Activated CD4-positive, alpha-beta memory T cell treated with anti-CD3 and anti-CD28 coated beads for 36 hours (primary cell): ENCODE measurements around the gene REC114. TPM values are rescaled to one million over a fixed set of nuclear protein-coding genes. Genes with fewer than 3 reads are reported as not detected.
"Not testable (repeated sequence)": the region's sequence is repeated elsewhere in the genome, so short reads cannot be mapped to it uniquely, and the experiment has no call there.

Experiments used
- CTCF ChIA-PET: fragments of 350-600 bp; sonication (Branson Sonifier 250); formaldehyde crosslinking; loops from one replicate; lab custom pipeline; 2021; ENCODE audit warnings: antibody characterized with exemption, inconsistent platforms; lab: Charles Lee
- POLR2A ChIA-PET: fragments of 350-600 bp; sonication (Branson Sonifier 250); formaldehyde crosslinking; loops from one replicate; lab custom pipeline; 2021; ENCODE audit warnings: antibody characterized with exemption; lab: Charles Lee
- DNase-seq: peaks from one replicate; pipeline ENCODE4 v3.0.0-alpha.2; 2020
- H3K27ac Mint-ChIP-seq: one replicate; pipeline ENCODE4 v1.8.0; 2021; ENCODE audit warnings: mixed read lengths
- H3K27me3 Mint-ChIP-seq: one replicate; pipeline ENCODE4 v1.8.0; 2021; ENCODE audit warnings: mixed read lengths
- H3K36me3 Mint-ChIP-seq: one replicate; pipeline ENCODE4 v1.8.0; 2021; ENCODE audit warnings: mixed read lengths
- H3K4me1 Mint-ChIP-seq: one replicate; pipeline ENCODE4 v1.8.0; 2021; ENCODE audit warnings: low read depth, mixed read lengths
- H3K4me3 Mint-ChIP-seq: one replicate; pipeline ENCODE4 v1.8.0; 2021; ENCODE audit warnings: mild to moderate bottlenecking, mixed read lengths
- H3K9me3 Mint-ChIP-seq: one replicate; pipeline ENCODE4 v1.8.0; 2021; ENCODE audit warnings: mixed read lengths
- intact Hi-C: fragments of 100-400 bp; cut with micrococcal nuclease; formaldehyde crosslinking; loops from one replicate; pipeline ENCODE4 v1.15.1; 2023
- total RNA-seq, 2 experiments: library from RNA; stranded (reverse); gene quantifications; one replicate each; pipeline ENCODE4 v1.2.3, GENCODE V29; 2021

Gene REC114
- total RNA-seq, 2 experiments from 2014 or later: not detected

- ChIA-PET POLR2A (no interaction called here), CTCF (no interaction called here)
- H3K36me3 Mint-ChIP-seq: no peaks in the 10 kb centered on the region
- H3K27me3 Mint-ChIP-seq: peaks cover 1% of the 10 kb centered on the region
- H3K4me1 Mint-ChIP-seq: no peaks in the 10 kb centered on the region
- no peak overlapping the region for H3K4me3 Mint-ChIP-seq
- no peaks in the 10 kb centered on the region for H3K9me3 Mint-ChIP-seq
- intact Hi-C loops: no loop called here
- DNase-seq: no peak
- no peak overlapping the region for H3K27ac Mint-ChIP-seq
Observed at GRCh38 chr15:73464602-73465001, 21.6 kb downstream of the REC114 start.

- no peak overlapping the region for H3K27ac Mint-ChIP-seq
- no peak overlapping the region for H3K4me3 Mint-ChIP-seq
- no peaks in the 10 kb centered on the region for H3K36me3 Mint-ChIP-seq
- H3K27me3 Mint-ChIP-seq: peaks cover 3% of the 10 kb centered on the region
- intact Hi-C loops: no loop called here
- no peaks in the 10 kb centered on the region for H3K4me1 Mint-ChIP-seq
- POLR2A ChIA-PET: no interaction called here
- CTCF ChIA-PET: interaction anchor here (0.6 to 1.2 kb wide), 2 partner anchors 9 to 46 kb away, joined by 3 read pairs; no protein-coding TSS in a partner anchor
- DNase-seq: no peak
- no peaks in the 10 kb centered on the region for H3K9me3 Mint-ChIP-seq
Observed at GRCh38 chr15:73467758-73468157, 24.8 kb downstream of the REC114 start.

GRCh38 chr15:73474785-73475184 is 31.8 kb downstream of the REC114 start:
- H3K4me3 Mint-ChIP-seq: no peak overlapping the region
- H3K36me3 Mint-ChIP-seq: peaks cover 3% of the 10 kb centered on the region
- no peak overlapping the region for H3K27ac Mint-ChIP-seq
- DNase-seq: no peak
- peaks cover 6% of the 10 kb centered on the region for H3K9me3 Mint-ChIP-seq
- intact Hi-C loops: no loop called here
- H3K27me3 Mint-ChIP-seq: peaks cover 13% of the 10 kb centered on the region
- CTCF ChIA-PET: no interaction called here
- POLR2A ChIA-PET: no interaction called here
- H3K4me1 Mint-ChIP-seq: no peaks in the 10 kb centered on the region

- no peak for DNase-seq
- H3K27me3 Mint-ChIP-seq: peaks cover 12% of the 10 kb centered on the region
- H3K9me3 Mint-ChIP-seq: peaks cover 6% of the 10 kb centered on the region
- peaks cover 3% of the 10 kb centered on the region for H3K36me3 Mint-ChIP-seq
- no peak overlapping the region for H3K4me3 Mint-ChIP-seq
- H3K4me1 Mint-ChIP-seq: no peaks in the 10 kb centered on the region
- H3K27ac Mint-ChIP-seq: no peak overlapping the region
- ChIA-PET CTCF (no interaction called here), POLR2A (no interaction called here)
- intact Hi-C loops: no loop called here
Observed at GRCh38 chr15:73476704-73477216, 33.8 kb downstream of the REC114 start.

GRCh38 chr15:73480050-73480449 is 37.1 kb downstream of the REC114 start:
- CTCF ChIA-PET: no interaction called here
- H3K27me3 Mint-ChIP-seq: peaks cover 13% of the 10 kb centered on the region
- no peaks in the 10 kb centered on the region for H3K4me1 Mint-ChIP-seq
- no peak for DNase-seq
- H3K4me3 Mint-ChIP-seq: no peak overlapping the region
- intact Hi-C loops: no loop called here
- no peak overlapping the region for H3K27ac Mint-ChIP-seq
- H3K9me3 Mint-ChIP-seq: peaks cover 9% of the 10 kb centered on the region
- peaks cover 3% of the 10 kb centered on the region for H3K36me3 Mint-ChIP-seq
- POLR2A ChIA-PET: no interaction called here

- H3K27ac Mint-ChIP-seq: no peak overlapping the region
- no peak for DNase-seq
- H3K4me3 Mint-ChIP-seq: no peak overlapping the region
- ChIA-PET POLR2A (no interaction called here), CTCF (no interaction called here)
- intact Hi-C loops: no loop called here
- H3K4me1 Mint-ChIP-seq: no peaks in the 10 kb centered on the region
- peaks cover 3% of the 10 kb centered on the region for H3K36me3 Mint-ChIP-seq
- peaks cover 3% of the 10 kb centered on the region for H3K9me3 Mint-ChIP-seq
- H3K27me3 Mint-ChIP-seq: peaks cover 7% of the 10 kb centered on the region
Observed at GRCh38 chr15:73482166-73482565, 39.2 kb downstream of the REC114 start.

GRCh38 chr15:73483053-73483452 is 40.1 kb downstream of the REC114 start:
- H3K4me1 Mint-ChIP-seq: no peaks in the 10 kb centered on the region
- CTCF ChIA-PET: no interaction called here
- H3K27ac Mint-ChIP-seq: no peak overlapping the region
- peaks cover 3% of the 10 kb centered on the region for H3K9me3 Mint-ChIP-seq
- intact Hi-C loops: no loop called here
- peaks cover 7% of the 10 kb centered on the region for H3K27me3 Mint-ChIP-seq
- peaks cover 3% of the 10 kb centered on the region for H3K36me3 Mint-ChIP-seq
- no peak for DNase-seq
- POLR2A ChIA-PET: no interaction called here
- H3K4me3 Mint-ChIP-seq: no peak overlapping the region

GRCh38 chr15:73485372-73485771 is 42.4 kb downstream of the REC114 start:
- Mint-ChIP-seq H3K9me3 (peaks cover 3% of the 10 kb centered on the region), H3K27me3 (peaks cover 4% of the 10 kb centered on the region), H3K36me3 (no peaks in the 10 kb centered on the region), H3K27ac (no peak overlapping the region), H3K4me1 (no peaks in the 10 kb centered on the region), H3K4me3 (no peak overlapping the region)
- ChIA-PET POLR2A (no interaction called here), CTCF (no interaction called here)
- intact Hi-C loops: no loop called here
- no peak for DNase-seq

- CTCF ChIA-PET, H3K36me3 Mint-ChIP-seq, intact Hi-C loops, H3K9me3 Mint-ChIP-seq, DNase-seq, H3K4me3 Mint-ChIP-seq, POLR2A ChIA-PET, H3K27ac Mint-ChIP-seq, H3K27me3 Mint-ChIP-seq, H3K4me1 Mint-ChIP-seq: not testable (repeated sequence)
Observed at GRCh38 chr15:73485885-73486284, 42.9 kb downstream of the REC114 start.

GRCh38 chr15:73488698-73489097 is 45.7 kb downstream of the REC114 start:
- no peak overlapping the region for H3K4me3 Mint-ChIP-seq
- H3K36me3 Mint-ChIP-seq: no peaks in the 10 kb centered on the region
- no peaks in the 10 kb centered on the region for H3K9me3 Mint-ChIP-seq
- intact Hi-C loops: no loop called here
- H3K27me3 Mint-ChIP-seq: no peaks in the 10 kb centered on the region
- H3K4me1 Mint-ChIP-seq: no peaks in the 10 kb centered on the region
- H3K27ac Mint-ChIP-seq: no peak overlapping the region
- no peak for DNase-seq
- ChIA-PET CTCF (no interaction called here), POLR2A (no interaction called here)

GRCh38 chr15:73493922-73494321 is 51.0 kb downstream of the REC114 start:
- Mint-ChIP-seq H3K4me3 (no peak overlapping the region), H3K27me3 (no peaks in the 10 kb centered on the region), H3K36me3 (no peaks in the 10 kb centered on the region), H3K27ac (no peak overlapping the region), H3K4me1 (no peaks in the 10 kb centered on the region), H3K9me3 (no peaks in the 10 kb centered on the region)
- ChIA-PET POLR2A (no interaction called here), CTCF (interaction anchor here (0.5 kb wide), 1 partner anchor 153 kb away, joined by 3 read pairs; no protein-coding TSS in a partner anchor)
- DNase-seq: no peak
- intact Hi-C loops: no loop called here

GRCh38 chr15:73495181-73495580 is 52.2 kb downstream of the REC114 start:
- CTCF ChIA-PET: interaction anchor here (0.6 kb wide), 1 partner anchor 26 kb away, joined by 3 read pairs; no protein-coding TSS in a partner anchor
- H3K4me3 Mint-ChIP-seq: no peak overlapping the region
- no peaks in the 10 kb centered on the region for H3K36me3 Mint-ChIP-seq
- H3K4me1 Mint-ChIP-seq: no peaks in the 10 kb centered on the region
- intact Hi-C loops: no loop called here
- DNase-seq: no peak
- POLR2A ChIA-PET: no interaction called here
- H3K9me3 Mint-ChIP-seq: no peaks in the 10 kb centered on the region
- no peak overlapping the region for H3K27ac Mint-ChIP-seq
- H3K27me3 Mint-ChIP-seq: no peaks in the 10 kb centered on the region

- no peak for DNase-seq
- H3K4me3 Mint-ChIP-seq: no peak overlapping the region
- no peaks in the 10 kb centered on the region for H3K27me3 Mint-ChIP-seq
- intact Hi-C loops: no loop called here
- CTCF ChIA-PET: no interaction called here
- POLR2A ChIA-PET: no interaction called here
- H3K36me3 Mint-ChIP-seq: no peaks in the 10 kb centered on the region
- no peak overlapping the region for H3K27ac Mint-ChIP-seq
- no peaks in the 10 kb centered on the region for H3K4me1 Mint-ChIP-seq
- no peaks in the 10 kb centered on the region for H3K9me3 Mint-ChIP-seq
Observed at GRCh38 chr15:73500696-73501095, 57.7 kb downstream of the REC114 start.
